H9 (cell line): ENCODE data around the gene MAP1B. TPM values are rescaled to one million over a fixed set of nuclear protein-coding genes. Genes with fewer than 3 reads are reported as not detected.

Experiments used
- DNase-seq: peaks from one replicate; pipeline ENCODE4 v3.0.0-alpha.2; 2017
- H2AFZ ChIP-seq: one replicate; pipeline ENCODE4 v1.6.1; 2013; ENCODE audit warnings: mild to moderate bottlenecking, low read length, control low read depth, moderate library complexity
- H2AK5ac ChIP-seq: 2 replicates; pipeline ENCODE4 v1.6.1; 2013; ENCODE audit warnings: low read length, control low read depth, mixed read lengths; ENCODE audit not compliant: insufficient read length
- H2BK120ac ChIP-seq: one replicate; pipeline ENCODE4 v1.6.1; 2013; ENCODE audit warnings: low read depth, mild to moderate bottlenecking, low read length, control low read depth, inconsistent platforms; ENCODE audit not compliant: poor library complexity, severe bottlenecking
- H2BK12ac ChIP-seq: 2 replicates; pipeline ENCODE4 v1.6.1; 2013; ENCODE audit warnings: low read length, control low read depth, mixed read lengths, low read depth; ENCODE audit not compliant: insufficient read length
- H2BK15ac ChIP-seq: 2 replicates; pipeline ENCODE4 v1.6.1; 2013; ENCODE audit warnings: low read depth, low read length, control low read depth
- H2BK20ac ChIP-seq: one replicate; pipeline ENCODE4 v1.6.1; 2013; ENCODE audit warnings: low read depth, mild to moderate bottlenecking, low read length, control low read depth, inconsistent platforms; ENCODE audit not compliant: poor library complexity, severe bottlenecking
- H2BK5ac ChIP-seq: 2 replicates; pipeline ENCODE4 v1.6.1; 2013; ENCODE audit warnings: low read length, control low read depth, mixed read lengths; ENCODE audit not compliant: insufficient read length
- H3K14ac ChIP-seq: 2 replicates; pipeline ENCODE4 v1.6.1; 2013; ENCODE audit warnings: low read length, control low read depth; ENCODE audit not compliant: insufficient read depth
- H3K18ac ChIP-seq: 2 replicates; pipeline ENCODE4 v1.6.1; 2013; ENCODE audit warnings: low read depth, mild to moderate bottlenecking, mixed read lengths, low read length, control low read depth; ENCODE audit not compliant: insufficient read length
- H3K23ac ChIP-seq: 2 replicates; pipeline ENCODE4 v1.6.1; 2013; ENCODE audit warnings: low read length, control low read depth, mixed read lengths, low read depth; ENCODE audit not compliant: insufficient read length
- H3K23me2 ChIP-seq: 2 replicates; pipeline ENCODE4 v1.6.1; 2013; ENCODE audit warnings: low read depth, mild to moderate bottlenecking, mixed read lengths, low read length, control low read depth; ENCODE audit not compliant: insufficient read length, poor library complexity, severe bottlenecking
- H3K27ac ChIP-seq: 2 replicates; pipeline ENCODE4 v1.5.1; 2013; ENCODE audit warnings: low read length, control low read depth, mixed read lengths, low read depth; ENCODE audit not compliant: insufficient read length
- H3K27me3 ChIP-seq: 2 replicates; pipeline ENCODE4 v1.6.1; 2013; ENCODE audit warnings: low read length, control low read depth, inconsistent platforms; ENCODE audit not compliant: insufficient read depth
- H3K4ac ChIP-seq: 2 replicates; pipeline ENCODE4 v1.6.1; 2013; ENCODE audit warnings: low read depth, mild to moderate bottlenecking, control low read depth, inconsistent platforms, low read length, moderate library complexity
- H3K4me1 ChIP-seq: 2 replicates; pipeline ENCODE4 v1.6.1; 2013; ENCODE audit warnings: low read length, control low read depth, inconsistent platforms; ENCODE audit not compliant: insufficient read depth
- H3K4me2 ChIP-seq: 2 replicates; pipeline ENCODE4 v1.6.1; 2013; ENCODE audit warnings: low read length, control low read depth, mixed read lengths; ENCODE audit not compliant: insufficient read length, insufficient read depth
- H3K56ac ChIP-seq: 2 replicates; pipeline ENCODE4 v1.6.1; 2013; ENCODE audit warnings: low read depth, mild to moderate bottlenecking, mixed read lengths, low read length, control low read depth; ENCODE audit not compliant: insufficient read length
- H3K79me1 ChIP-seq: 2 replicates; pipeline ENCODE4 v1.6.1; 2013; ENCODE audit warnings: low read depth, mild to moderate bottlenecking, moderate library complexity, low read length, control low read depth, inconsistent platforms; ENCODE audit not compliant: insufficient read depth, poor library complexity, severe bottlenecking
- H3K79me2 ChIP-seq: 2 replicates; pipeline ENCODE4 v1.6.1; 2013; ENCODE audit warnings: low read length, control low read depth, inconsistent platforms; ENCODE audit not compliant: insufficient read depth
- H3K9ac ChIP-seq: 2 replicates; pipeline ENCODE4 v1.6.1; 2013; ENCODE audit warnings: low read length, control low read depth, mixed read lengths; ENCODE audit not compliant: insufficient read length; ENCODE audit errors: extremely low read depth
- H3K9me3 ChIP-seq: one replicate; pipeline ENCODE4 v1.6.1; 2013; ENCODE audit warnings: low read depth, low read length, inconsistent platforms; ENCODE audit not compliant: control insufficient read depth
- H3T11ph ChIP-seq: one replicate; pipeline ENCODE4 v1.6.1; 2013; ENCODE audit warnings: mild to moderate bottlenecking, low read length, control low read depth, inconsistent platforms
- H4K20me1 ChIP-seq: one replicate; pipeline ENCODE4 v1.6.1; 2013; ENCODE audit not compliant: control insufficient read depth, insufficient read length, insufficient read depth
- H4K5ac ChIP-seq: 2 replicates; pipeline ENCODE4 v1.6.1; 2013; ENCODE audit warnings: low read depth, mild to moderate bottlenecking, mixed read lengths, low read length, control low read depth; ENCODE audit not compliant: insufficient read length
- H4K8ac ChIP-seq: replicated peaks from 2 replicates; pipeline ENCODE4 v1.6.1; 2013; ENCODE audit warnings: low read length, control low read depth, mixed read lengths, low read depth; ENCODE audit not compliant: insufficient read length
- H4K91ac ChIP-seq: 2 replicates; pipeline ENCODE4 v1.6.1; 2013; ENCODE audit warnings: low read depth, mild to moderate bottlenecking, moderate library complexity, mixed read lengths, low read length, control low read depth; ENCODE audit not compliant: insufficient read length
- H3K27ac Mint-ChIP-seq, 3 experiments: 2 replicates in 2 of 3; 3 replicates in 1 of 3; pipeline ENCODE4 v1.8.0; 2020 to 2021; ENCODE audit warnings: mixed read lengths in 3 of 3, mild to moderate bottlenecking in 1 of 3, moderate library complexity in 1 of 3
- H3K27me3 Mint-ChIP-seq: 2 replicates; pipeline ENCODE4 v1.8.0; 2021; ENCODE audit warnings: low read depth, mild to moderate bottlenecking, moderate library complexity, mixed read lengths
- H3K36me3 Mint-ChIP-seq, 3 experiments: 2 replicates in 2 of 3; 3 replicates in 1 of 3; pipeline ENCODE4 v1.8.0; 2020 to 2021; ENCODE audit warnings: low read depth in 3 of 3, mixed read lengths in 3 of 3; ENCODE audit not compliant: insufficient read depth in 1 of 3
- H3K4me1 Mint-ChIP-seq, 2 experiments: 2 replicates each; pipeline ENCODE4 v1.8.0; 2020; ENCODE audit warnings: mixed read lengths in 2 of 2
- H3K4me3 Mint-ChIP-seq, 2 experiments: 2 replicates in 1 of 2; 3 replicates in 1 of 2; pipeline ENCODE4 v1.8.0; 2020 to 2021; ENCODE audit warnings: mild to moderate bottlenecking in 2 of 2, mixed read lengths in 2 of 2, moderate library complexity in 1 of 2
- H3K9me3 Mint-ChIP-seq, 2 experiments: 2 replicates in 1 of 2; 3 replicates in 1 of 2; pipeline ENCODE4 v1.8.0; 2020; ENCODE audit warnings: mild to moderate bottlenecking in 2 of 2, mixed read lengths in 2 of 2, moderate library complexity in 1 of 2
- CTCF ChIP-seq: fragments of 200-600 bp; sonication (generic); conservative IDR thresholded peaks from 3 replicates; pipeline ENCODE4 v1.8.0; 2021; ENCODE audit warnings: antibody characterized with exemption, mild to moderate bottlenecking
- WGBS: extraction: QIAGEN DNeasy Blood & Tissue Kit; methylation state at CpG from one replicate; pipeline ENCODE4 v1.1.7; 2013; ENCODE audit warnings: missing lambda C conversion rate, low lambda C conversion rate, mixed read lengths; ENCODE audit not compliant: insufficient read length; ENCODE audit errors: extremely low coverage; 5-methylcytosine and 5-hydroxymethylcytosine counted together
- total RNA-seq: library from RNA; stranded (reverse); gene quantifications from 2 replicates; pipeline ENCODE4 v1.2.1, GENCODE V29; 2021

The MAP1B gene
- total RNA-seq, 1 experiment from 2014 or later = 67.5 TPM

- Mint-ChIP-seq H3K27me3 (no peaks in the 10 kb centered on the region), H3K36me3 (peaks cover 0 to 2% (median 0%) of the 10 kb centered on the region in 3 experiments; a peak in 2 of 7 replicates), H3K4me1 (peaks cover 58% of the 10 kb centered on the region in 2 experiments), H3K9me3 (no peaks in the 10 kb centered on the region), H3K4me3 (peak overlapping the region in 1 of 2 experiments; percentile 24; a peak in 3 of 5 replicates), H3K27ac (peak overlapping the region in 2 of 3 experiments; percentile 40 to 97; a peak in 3 of 7 replicates)
- Histone ChIP-seq H3K9ac (no peak overlapping the region), H4K8ac (no peak overlapping the region), H2BK20ac (no peak overlapping the region), H3K9me3 (no peaks in the 10 kb centered on the region), H4K91ac (no peak overlapping the region), H3K27ac (no peak overlapping the region), H3K14ac (no peak overlapping the region), H3K27me3 (no peaks in the 10 kb centered on the region), H2BK15ac (no peak overlapping the region), H3K4ac (no peak overlapping the region), H2BK120ac (no peak overlapping the region), H3T11ph (no peak overlapping the region), H4K20me1 (no peaks in the 10 kb centered on the region), H2AK5ac (no peak overlapping the region), H2BK12ac (no peak overlapping the region), H3K79me2 (no peaks in the 10 kb centered on the region), H3K4me2 (no peak overlapping the region), H2AFZ (no peak overlapping the region), H4K5ac (no peak overlapping the region), H3K23ac (no peak overlapping the region), H3K79me1 (no peaks in the 10 kb centered on the region), H3K23me2 (no peaks in the 10 kb centered on the region), H3K18ac (no peak overlapping the region), H3K56ac (no peak overlapping the region), H2BK5ac (no peak overlapping the region), H3K4me1 (peaks cover 14% of the 10 kb centered on the region; the same call in 1 of the 2 replicates)
- no CpG with 5 or more reads among the region's 1 CpG for WGBS
- TF ChIP-seq CTCF = no peak
- no peak for DNase-seq
Observed at GRCh38 chr5:72167257-72167656, 60.0 kb downstream of the MAP1B start.
